A549 (cell line): ENCODE results near the gene METTL25B. TPM values are rescaled to one million over a fixed set of nuclear protein-coding genes. Genes with fewer than 3 reads are reported as not detected.
A peak's percentile ranks its signal among the peaks of the same experiment; 100 is the strongest.

ENCODE experiments used
- ATAC-seq, 2 experiments: fragments of 200-7000 bp in 1 of 2; fragments of >200 bp in 1 of 2; cut with Nextera tagmentation in 1 of 2; cut with Tn5 transposase in 1 of 2; 3 replicates each; pipeline versions ENCODE4 v1.8.0 to v1.9.1; 2018 to 2020; ENCODE audit warnings: mild to moderate bottlenecking in 1 of 2, moderate library complexity in 1 of 2
- CTCF ChIA-PET: fragments of 300-600 bp; sonication (Branson Sonifier 250); formaldehyde crosslinking; extraction: SDS; loops from one replicate; lab custom pipeline; 2021; ENCODE audit warnings: antibody characterized with exemption, inconsistent platforms; lab: Yijun Ruan, JAX
- POLR2A ChIA-PET: fragments of 350-600 bp; formaldehyde crosslinking; extraction: SDS; loops from one replicate; lab custom pipeline; 2021; ENCODE audit warnings: antibody characterized with exemption, inconsistent platforms; lab: Yijun Ruan, JAX
- DNase-seq, 2 experiments: peaks; one replicate each; pipeline versions ENCODE4 v3.0.0 to v3.0.0-alpha.2; 2011 to 2016; ENCODE audit warnings: low read depth in 1 of 2, low spot score in 1 of 2
- FAIRE-seq: peaks from 2 replicates; lab custom pipeline; 2011; peaks lifted over from hg19 to GRCh38; lab: Jason Lieb, UNC
- H3K27ac ChIP-seq, 2 experiments: fragments of >200 bp; sonication (Bioruptor Twin); formaldehyde crosslinking; 3 replicates each; pipeline ENCODE4 v1.5.1; 2016 to 2017
- H3K4me1 ChIP-seq: fragments of >200 bp; sonication (Bioruptor Twin); formaldehyde crosslinking; 3 replicates; pipeline ENCODE4 v1.6.1; 2016
- H3K4me2 ChIP-seq: fragments of >200 bp; sonication (Bioruptor Twin); formaldehyde crosslinking; 3 replicates; pipeline ENCODE4 v1.6.1; 2016
- H3K4me3 ChIP-seq: fragments of >200 bp; sonication (Bioruptor Twin); formaldehyde crosslinking; 3 replicates; pipeline ENCODE4 v1.5.1; 2016
- H3K9me3 ChIP-seq: fragments of >200 bp; sonication (Bioruptor Twin); formaldehyde crosslinking; 3 replicates; pipeline ENCODE4 v1.6.1; 2016
- BHLHE40 ChIP-seq: IDR thresholded peaks from 2 replicates; pipeline ENCODE4 v1.6.1; 2012; ENCODE audit warnings: low read depth, low read length, inconsistent platforms
- CEBPB ChIP-seq, 2 experiments: fragments of >200 bp in 1 of 2; sonication (Bioruptor Twin) in 1 of 2; formaldehyde crosslinking in 1 of 2; IDR thresholded peaks; 2 replicates each; pipeline ENCODE4 v1.6.1; 2012 to 2016
- EHF ChIP-seq: fragments of 250-450 bp; sonication (Bioruptor Pico); IDR thresholded peaks from 2 replicates; pipeline ENCODE4 v1.5.0; 2020; ENCODE audit warnings: mild to moderate bottlenecking
- EHMT2 ChIP-seq: fragments of 200-600 bp; sonication (generic); IDR thresholded peaks from 2 replicates; pipeline ENCODE4 v1.6.1; 2016; ENCODE audit warnings: antibody characterized with exemption, low read depth, mild to moderate bottlenecking, moderate library complexity
- ESRRA ChIP-seq: fragments of 150-350 bp; IDR thresholded peaks from 2 replicates; pipeline ENCODE4 v1.6.1; 2014; ENCODE audit warnings: mild to moderate bottlenecking, low read length, borderline replicate concordance
- FOSL2 ChIP-seq, 2 experiments: fragments of 450-650 bp in 1 of 2; fragments of >200 bp in 1 of 2; sonication (Bioruptor Twin) in 1 of 2; formaldehyde crosslinking; IDR thresholded peaks; 2 replicates each; pipeline versions ENCODE4 v1.5.0 to v1.6.1; 2016 to 2020; ENCODE audit warnings: mild to moderate bottlenecking in 1 of 2, moderate library complexity in 1 of 2
- HEYL ChIP-seq: fragments of 250-450 bp; sonication (Bioruptor Pico); IDR thresholded peaks from 2 replicates; pipeline ENCODE4 v1.8.0; 2021; ENCODE audit warnings: mild to moderate bottlenecking, moderate library complexity
- HOXB13 ChIP-seq: fragments of 250-450 bp; sonication (Bioruptor Pico); IDR thresholded peaks from 2 replicates; pipeline ENCODE4 v1.5.0; 2020; ENCODE audit warnings: low read depth, mild to moderate bottlenecking, moderate library complexity
- HOXB5 ChIP-seq: fragments of 250-450 bp; sonication (Bioruptor Pico); IDR thresholded peaks from 2 replicates; pipeline ENCODE4 v1.5.0; 2020; ENCODE audit warnings: mild to moderate bottlenecking, moderate library complexity
- KDM1A ChIP-seq: fragments of 200-600 bp; sonication (generic); IDR thresholded peaks from 2 replicates; pipeline ENCODE4 v1.6.1; 2016; ENCODE audit warnings: low read depth, mild to moderate bottlenecking
- MAFK ChIP-seq: fragments of 450-650 bp; IDR thresholded peaks from 2 replicates; pipeline ENCODE4 v1.6.1; 2014; ENCODE audit not compliant: partially characterized antibody
- NFE2L2 ChIP-seq: fragments of 150-350 bp; conservative IDR thresholded peaks from 2 replicates; pipeline ENCODE4 v1.6.1; 2014; ENCODE audit warnings: low read length
- NPAS2 ChIP-seq: fragments of 250-450 bp; sonication (Bioruptor Pico); IDR thresholded peaks from 2 replicates; pipeline ENCODE4 v1.8.0; 2022; ENCODE audit warnings: mild to moderate bottlenecking, moderate library complexity, borderline replicate concordance
- POLR2A ChIP-seq: IDR thresholded peaks from 2 replicates; pipeline ENCODE4 v1.6.1; 2012; ENCODE audit warnings: mild to moderate bottlenecking, low read length
- RAD21 ChIP-seq, 2 experiments: fragments of >200 bp in 1 of 2; sonication (Bioruptor Twin) in 1 of 2; formaldehyde crosslinking in 1 of 2; IDR thresholded peaks in 1 of 2; conservative IDR thresholded peaks in 1 of 2; 2 replicates in 1 of 2; 3 replicates in 1 of 2; pipeline ENCODE4 v1.6.1; 2012 to 2018; ENCODE audit warnings: inconsistent platforms in 1 of 2
- RFX5 ChIP-seq: fragments of 450-650 bp; IDR thresholded peaks from 2 replicates; pipeline ENCODE4 v1.7.1; 2014; ENCODE audit warnings: antibody characterized with exemption, mild to moderate bottlenecking, moderate library complexity
- RNF2 ChIP-seq: fragments of 200-600 bp; sonication (generic); IDR thresholded peaks from 2 replicates; pipeline ENCODE4 v1.6.1; 2016; ENCODE audit warnings: low read depth, mild to moderate bottlenecking, antibody characterized with exemption, moderate library complexity, borderline replicate concordance
- SREBF2 ChIP-seq: fragments of 450-650 bp; IDR thresholded peaks from 2 replicates; pipeline ENCODE4 v1.6.1; 2014; ENCODE audit warnings: mild to moderate bottlenecking, moderate library complexity
- TFCP2L1 ChIP-seq: fragments of 250-450 bp; sonication (Bioruptor Pico); IDR thresholded peaks from 2 replicates; pipeline ENCODE4 v1.5.0; 2021; ENCODE audit warnings: mild to moderate bottlenecking
- TP53 ChIP-seq: fragments of 250-450 bp; sonication (Bioruptor Pico); IDR thresholded peaks from 2 replicates; pipeline ENCODE4 v1.5.0; 2021; ENCODE audit warnings: mild to moderate bottlenecking, moderate library complexity
- ZNF302 ChIP-seq: fragments of 250-450 bp; sonication (Bioruptor Pico); IDR thresholded peaks from 2 replicates; pipeline ENCODE4 v1.9.0; 2021; ENCODE audit warnings: inconsistent platforms, mild to moderate bottlenecking, moderate library complexity
- WGBS: methylation state at CpG from one replicate; pipeline ENCODE4 v1.1.6; 2017; ENCODE audit errors: missing lambda C conversion rate; 5-methylcytosine and 5-hydroxymethylcytosine counted together
- polyA plus RNA-seq, 4 experiments: library from polyadenylated mRNA; depleted of rRNA in 3 of 4; stranded (reverse); fragments of >200 nt; fragmentation: RNase III in 1 of 4; extraction: RNeasy Plus Mini Kit Qiagen cat#74134 plus additional on column Dnase treatment in 1 of 4; gene quantifications; 2 replicates in 3 of 4; 3 replicates in 1 of 4; pipeline ENCODE4 v1.2.3, GENCODE V29; 2011 to 2017
- TF ChIP-seq, protein P1 (sequence below): fragments of 250-450 bp; sonication (Bioruptor Pico); IDR thresholded peaks from 2 replicates; pipeline ENCODE4 v1.5.0; 2020; ENCODE audit warnings: low read depth, mild to moderate bottlenecking, moderate library complexity
- TF ChIP-seq, protein P2 (sequence below): fragments of >200 bp; sonication (Bioruptor Twin); formaldehyde crosslinking; IDR thresholded peaks from 2 replicates; pipeline ENCODE4 v1.6.1; 2016
- TF ChIP-seq, protein P3 (sequence below): fragments of >200 bp; sonication (Bioruptor Twin); formaldehyde crosslinking; IDR thresholded peaks from 3 replicates; pipeline ENCODE4 v1.5.1; 2016
- TF ChIP-seq, protein P4 (sequence below): fragments of 250-450 bp; sonication (Bioruptor Pico); IDR thresholded peaks from 2 replicates; pipeline ENCODE4 v1.5.0; 2021; ENCODE audit warnings: mild to moderate bottlenecking, moderate library complexity, borderline replicate concordance
- TF ChIP-seq, protein P5 (sequence below): fragments of 150-350 bp; IDR thresholded peaks from 2 replicates; pipeline ENCODE4 v1.6.1; 2014; ENCODE audit warnings: low read depth, mild to moderate bottlenecking, low read length

The METTL25B gene
- polyA plus RNA-seq, 2 of the 4 experiments (the other 2 are of a cell fraction), result 16.7 to 18.5 TPM

DNA sequence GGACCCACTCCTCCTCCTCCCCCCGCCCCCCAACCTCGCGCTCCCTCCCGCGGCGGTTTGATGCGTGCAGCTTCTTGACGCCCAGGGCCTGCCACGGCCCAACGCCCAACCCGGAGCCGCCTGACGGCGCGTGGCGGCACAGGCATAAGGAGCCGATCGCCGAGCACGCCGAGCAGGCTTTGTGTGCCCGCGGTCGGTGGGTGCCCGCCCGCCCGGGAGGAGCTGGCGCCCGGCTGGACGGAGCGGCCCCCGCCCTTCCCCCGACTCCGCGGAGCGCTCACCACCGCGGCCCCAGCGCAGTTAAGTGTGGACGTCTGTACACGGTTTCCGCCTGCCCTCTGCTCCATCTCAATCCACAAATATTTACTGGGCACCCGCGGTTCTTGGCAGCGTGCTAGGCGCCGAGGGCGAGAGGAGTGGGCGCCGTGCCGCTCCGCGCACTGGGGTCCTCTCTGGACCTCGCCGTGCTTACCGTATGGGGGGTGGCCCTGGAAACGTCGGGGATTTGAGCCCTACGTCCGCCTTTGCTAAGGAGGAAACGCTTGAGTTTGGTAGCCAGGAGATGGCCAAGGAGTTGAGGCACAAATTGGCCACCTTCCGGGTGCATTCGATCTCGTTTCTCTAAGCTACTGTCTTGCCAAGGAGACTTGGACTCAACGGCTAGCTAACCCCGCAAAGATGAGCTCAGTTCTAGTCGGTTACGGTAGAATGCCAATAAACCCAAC lies 23.6 kb downstream of the METTL25B start (continued):
- TF ChIP-seq HEYL (CRISPR knock-in tag), result no peak
- TF ChIP-seq CEBPB (IDR thresholded peaks at IDR 0.05), result no peak
- TF ChIP-seq TP53 (CRISPR knock-in tag), result no peak

DNA sequence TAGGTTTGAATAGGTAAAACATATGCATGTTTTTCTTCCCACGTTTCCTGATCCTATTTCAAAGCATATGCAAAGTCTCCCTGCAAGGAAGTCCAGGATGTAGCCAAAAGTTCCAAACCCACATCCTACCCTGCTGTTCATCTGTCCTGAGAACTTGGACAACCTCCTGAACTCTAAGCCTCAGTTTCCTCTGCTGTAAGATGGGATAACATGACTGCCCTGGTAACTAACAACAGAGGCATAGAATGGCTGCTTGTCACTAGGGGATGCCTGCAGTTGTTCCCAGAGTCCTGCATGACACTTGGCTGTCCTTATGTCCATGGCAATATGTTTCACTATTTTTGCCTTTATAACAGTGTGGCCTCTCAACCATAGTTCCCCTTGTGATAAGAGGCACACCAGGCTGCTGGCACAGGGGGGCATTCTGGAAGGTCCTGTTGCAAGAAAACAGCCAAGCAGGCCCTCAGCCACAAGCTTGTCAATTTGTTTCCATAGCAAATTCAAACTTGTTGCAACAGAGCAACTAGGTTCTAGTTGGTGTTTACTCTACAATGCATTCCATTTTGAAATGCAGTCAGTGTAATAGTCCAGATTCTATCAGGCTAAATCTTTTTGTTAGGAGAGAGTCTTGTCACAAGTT lies 24.7 kb downstream of the METTL25B start:
- TF ChIP-seq BHLHE40 (no peak), ESRRA (no peak), KDM1A (no peak), MAFK (no peak), CEBPB (IDR thresholded peaks at IDR 0.05) (no peak), HOXB13 (CRISPR knock-in tag) (no peak), EHF (no peak), HEYL (CRISPR knock-in tag) (no peak), SREBF2 (no peak), NPAS2 (CRISPR knock-in tag) (no peak), RAD21 (conservative IDR thresholded peaks at IDR 0.05 in 1 of 2, IDR thresholded peaks at IDR 0.05 in 1 of 2) (no peak), POLR2A (no peak), FOSL2 (IDR thresholded peaks at IDR 0.05) (no peak), FOSL2 (CRISPR knock-in tag; IDR thresholded peaks at IDR 0.05) (no peak), RNF2 (no peak), NFE2L2 (no peak), RFX5 (no peak)
- TF ChIP-seq, protein P1, sequence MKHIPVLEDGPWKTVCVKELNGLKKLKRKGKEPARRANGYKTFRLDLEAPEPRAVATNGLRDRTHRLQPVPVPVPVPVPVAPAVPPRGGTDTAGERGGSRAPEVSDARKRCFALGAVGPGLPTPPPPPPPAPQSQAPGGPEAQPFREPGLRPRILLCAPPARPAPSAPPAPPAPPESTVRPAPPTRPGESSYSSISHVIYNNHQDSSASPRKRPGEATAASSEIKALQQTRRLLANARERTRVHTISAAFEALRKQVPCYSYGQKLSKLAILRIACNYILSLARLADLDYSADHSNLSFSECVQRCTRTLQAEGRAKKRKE (CRISPR knock-in tag), result no peak
- TF ChIP-seq, protein P2, sequence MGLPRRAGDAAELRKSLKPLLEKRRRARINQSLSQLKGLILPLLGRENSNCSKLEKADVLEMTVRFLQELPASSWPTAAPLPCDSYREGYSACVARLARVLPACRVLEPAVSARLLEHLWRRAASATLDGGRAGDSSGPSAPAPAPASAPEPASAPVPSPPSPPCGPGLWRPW, result no peak
- TF ChIP-seq, protein P3, sequence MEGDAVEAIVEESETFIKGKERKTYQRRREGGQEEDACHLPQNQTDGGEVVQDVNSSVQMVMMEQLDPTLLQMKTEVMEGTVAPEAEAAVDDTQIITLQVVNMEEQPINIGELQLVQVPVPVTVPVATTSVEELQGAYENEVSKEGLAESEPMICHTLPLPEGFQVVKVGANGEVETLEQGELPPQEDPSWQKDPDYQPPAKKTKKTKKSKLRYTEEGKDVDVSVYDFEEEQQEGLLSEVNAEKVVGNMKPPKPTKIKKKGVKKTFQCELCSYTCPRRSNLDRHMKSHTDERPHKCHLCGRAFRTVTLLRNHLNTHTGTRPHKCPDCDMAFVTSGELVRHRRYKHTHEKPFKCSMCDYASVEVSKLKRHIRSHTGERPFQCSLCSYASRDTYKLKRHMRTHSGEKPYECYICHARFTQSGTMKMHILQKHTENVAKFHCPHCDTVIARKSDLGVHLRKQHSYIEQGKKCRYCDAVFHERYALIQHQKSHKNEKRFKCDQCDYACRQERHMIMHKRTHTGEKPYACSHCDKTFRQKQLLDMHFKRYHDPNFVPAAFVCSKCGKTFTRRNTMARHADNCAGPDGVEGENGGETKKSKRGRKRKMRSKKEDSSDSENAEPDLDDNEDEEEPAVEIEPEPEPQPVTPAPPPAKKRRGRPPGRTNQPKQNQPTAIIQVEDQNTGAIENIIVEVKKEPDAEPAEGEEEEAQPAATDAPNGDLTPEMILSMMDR, result no peak
- TF ChIP-seq, all 56 proteins: peak for 0
- DNase-seq, result peak in 1 of 2 experiments; percentile 11

DNA sequence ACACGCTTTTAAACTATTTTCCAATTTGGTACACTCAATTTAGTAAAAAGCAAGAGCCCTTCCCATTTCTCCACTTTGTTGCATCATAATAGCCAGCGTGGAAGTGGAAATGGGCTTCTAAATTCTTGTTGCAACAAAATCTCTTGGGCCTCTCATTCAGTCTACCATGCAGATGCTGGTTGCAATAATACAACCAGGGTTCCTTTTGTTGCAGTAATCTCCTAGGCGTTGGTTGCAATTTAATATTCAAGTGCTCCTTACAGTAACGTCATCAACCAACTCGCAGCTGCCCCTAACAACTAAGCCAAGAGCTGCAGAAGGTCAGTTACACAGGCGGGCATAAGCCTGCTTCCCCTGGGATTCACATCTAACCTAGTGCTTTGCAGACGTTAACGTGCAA lies 25.9 kb downstream of the METTL25B start:
- Histone ChIP-seq H3K9me3 (no peaks in the 10 kb centered on the region), H3K27ac (no peak overlapping the region), H3K4me3 (no peak overlapping the region), H3K4me2 (no peak overlapping the region), H3K4me1 (peaks cover 13% of the 10 kb centered on the region; the same call in 2 of the 3 replicates)
- POLR2A ChIA-PET, result no interaction called here
- WGBS, result 93% methylated on average over 8 of the region's 8 CpGs
- CTCF ChIA-PET, result interaction anchor here (3.7 kb wide), 1 partner anchor 28 kb away, joined by 30 read pairs; no protein-coding TSS in a partner anchor
- no peak for DNase-seq
- FAIRE-seq, result no peak
- no peak for ATAC-seq
- TF ChIP-seq, protein P4, sequence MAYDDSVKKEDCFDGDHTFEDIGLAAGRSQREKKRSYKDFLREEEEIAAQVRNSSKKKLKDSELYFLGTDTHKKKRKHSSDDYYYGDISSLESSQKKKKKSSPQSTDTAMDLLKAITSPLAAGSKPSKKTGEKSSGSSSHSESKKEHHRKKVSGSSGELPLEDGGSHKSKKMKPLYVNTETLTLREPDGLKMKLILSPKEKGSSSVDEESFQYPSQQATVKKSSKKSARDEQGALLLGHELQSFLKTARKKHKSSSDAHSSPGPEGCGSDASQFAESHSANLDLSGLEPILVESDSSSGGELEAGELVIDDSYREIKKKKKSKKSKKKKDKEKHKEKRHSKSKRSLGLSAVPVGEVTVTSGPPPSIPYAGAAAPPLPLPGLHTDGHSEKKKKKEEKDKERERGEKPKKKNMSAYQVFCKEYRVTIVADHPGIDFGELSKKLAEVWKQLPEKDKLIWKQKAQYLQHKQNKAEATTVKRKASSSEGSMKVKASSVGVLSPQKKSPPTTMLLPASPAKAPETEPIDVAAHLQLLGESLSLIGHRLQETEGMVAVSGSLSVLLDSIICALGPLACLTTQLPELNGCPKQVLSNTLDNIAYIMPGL (CRISPR knock-in tag), result no peak
- TF ChIP-seq, protein P5, sequence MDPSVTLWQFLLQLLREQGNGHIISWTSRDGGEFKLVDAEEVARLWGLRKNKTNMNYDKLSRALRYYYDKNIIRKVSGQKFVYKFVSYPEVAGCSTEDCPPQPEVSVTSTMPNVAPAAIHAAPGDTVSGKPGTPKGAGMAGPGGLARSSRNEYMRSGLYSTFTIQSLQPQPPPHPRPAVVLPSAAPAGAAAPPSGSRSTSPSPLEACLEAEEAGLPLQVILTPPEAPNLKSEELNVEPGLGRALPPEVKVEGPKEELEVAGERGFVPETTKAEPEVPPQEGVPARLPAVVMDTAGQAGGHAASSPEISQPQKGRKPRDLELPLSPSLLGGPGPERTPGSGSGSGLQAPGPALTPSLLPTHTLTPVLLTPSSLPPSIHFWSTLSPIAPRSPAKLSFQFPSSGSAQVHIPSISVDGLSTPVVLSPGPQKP, result no peak
- TF ChIP-seq ZNF302 (CRISPR knock-in tag) (no peak), HOXB5 (CRISPR knock-in tag) (no peak), ESRRA (no peak), TFCP2L1 (CRISPR knock-in tag) (no peak), EHF (no peak), RAD21 (conservative IDR thresholded peaks at IDR 0.05 in 1 of 2, IDR thresholded peaks at IDR 0.05 in 1 of 2) (no peak), RFX5 (no peak), EHMT2 (no peak)
- TF ChIP-seq, protein P1 (CRISPR knock-in tag), result no peak

More for the DNA sequence above, 24.7 kb downstream of the METTL25B start:
- no peaks in the 10 kb centered on the region for H3K9me3 ChIP-seq
- peak overlapping the region; percentile 99 to 100; a peak in 4 of 6 replicates for H3K27ac ChIP-seq
- FAIRE-seq (no peak), ATAC-seq (no peak)
- ChIA-PET POLR2A (interaction anchor here (2.5 to 2.8 kb wide), 3 partner anchors 11 to 25 kb away, joined by 22 to 50 read pairs (median 32); partner anchors contain the start of genes ISG20L2, METTL25B, MRPL24 and PRCC), CTCF (interaction anchor here (1.0 to 5.4 kb wide), 10 partner anchors 8 to 175 kb away, joined by 3 to 36 read pairs (median 4); partner anchors contain the start of genes MRPL24 and PRCC)
- 73% methylated on average over 1 of the region's 1 CpG for WGBS
- peak overlapping the region; percentile 87 for H3K4me2 ChIP-seq
- peak overlapping the region; percentile 92 for H3K4me3 ChIP-seq
- H3K4me1 ChIP-seq, result peaks cover 25% of the 10 kb centered on the region
